Measurements from ENCODE around the gene MIAT. TPM values are rescaled to one million over a fixed set of nuclear protein-coding genes. Genes with fewer than 3 reads are reported as not detected.

Gene MIAT
- total and polyA plus RNA-seq, 4 donors, result 0.18 to 1.5 (median 0.73) TPM

DNA sequence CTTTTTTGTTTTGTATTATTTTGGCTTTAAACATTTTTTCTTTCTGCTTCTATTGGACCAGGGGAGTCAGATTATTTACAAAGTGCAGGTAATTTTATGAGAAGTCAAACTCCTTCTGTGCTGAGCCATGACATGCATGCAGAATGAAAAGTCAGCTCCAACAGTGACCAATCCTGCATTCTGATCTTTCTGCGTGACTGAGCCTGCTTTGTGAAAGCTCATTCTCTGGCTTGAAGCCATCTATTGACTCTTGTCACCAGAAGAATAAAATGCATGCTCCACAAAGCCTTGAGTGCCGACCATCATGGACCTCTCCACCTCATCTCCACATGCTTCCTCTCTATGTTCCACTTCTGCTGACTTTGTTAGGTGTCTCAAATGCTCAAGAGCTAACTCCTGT is 50.2 kb downstream of the MIAT start:
- H3K27ac ChIP-seq (ENCODE audit: low read depth in 1 of 2, low read length in 2 of 2), result no peak overlapping the region
- no peaks in the 10 kb centered on the region for H3K4me1 ChIP-seq (ENCODE audit: control insufficient read depth in 4 of 4, insufficient read depth in 4 of 4, low read length in 3 of 4)
- no peak overlapping the region for H3K9ac ChIP-seq (ENCODE audit: low read depth in 1 of 2, low read length in 2 of 2)
- WGBS, result 96% methylated on average over 2 of the region's 2 CpGs
- TF ChIP-seq EGR1 (IDR thresholded peaks at IDR 0.05; ENCODE audit: low read depth in 2 of 2), result no peak
- TF ChIP-seq, protein P1, sequence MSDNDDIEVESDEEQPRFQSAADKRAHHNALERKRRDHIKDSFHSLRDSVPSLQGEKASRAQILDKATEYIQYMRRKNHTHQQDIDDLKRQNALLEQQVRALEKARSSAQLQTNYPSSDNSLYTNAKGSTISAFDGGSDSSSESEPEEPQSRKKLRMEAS (IDR thresholded peaks at IDR 0.05), result no peak
- no peak for TF ChIP-seq YY1 (IDR thresholded peaks at IDR 0.05)
- TF ChIP-seq RAD21 (IDR thresholded peaks at IDR 0.05), result no peak
- no peak for TF ChIP-seq CTCF (IDR thresholded peaks at IDR 0.05; ENCODE audit: low read depth, low read length, missing input control)
- no peak for TF ChIP-seq FOXA2 (IDR thresholded peaks at IDR 0.05)
- TF ChIP-seq GABPA (IDR thresholded peaks at IDR 0.05 in 1 of 2, conservative IDR thresholded peaks at IDR 0.05 in 1 of 2), result no peak
- TF ChIP-seq HNF4G (IDR thresholded peaks at IDR 0.05), result no peak
- no peak for TF ChIP-seq ZBTB33 (IDR thresholded peaks at IDR 0.05)
- TF ChIP-seq TAF1 (conservative IDR thresholded peaks at IDR 0.05), result no peak
- TF ChIP-seq ATF3 (IDR thresholded peaks at IDR 0.05), result no peak
- TF ChIP-seq HNF4A (conservative IDR thresholded peaks at IDR 0.05), result no peak
- TF ChIP-seq JUND (IDR thresholded peaks at IDR 0.05), result no peak
- no peak for TF ChIP-seq NR2F2 (IDR thresholded peaks at IDR 0.05)
- TF ChIP-seq, protein P2, sequence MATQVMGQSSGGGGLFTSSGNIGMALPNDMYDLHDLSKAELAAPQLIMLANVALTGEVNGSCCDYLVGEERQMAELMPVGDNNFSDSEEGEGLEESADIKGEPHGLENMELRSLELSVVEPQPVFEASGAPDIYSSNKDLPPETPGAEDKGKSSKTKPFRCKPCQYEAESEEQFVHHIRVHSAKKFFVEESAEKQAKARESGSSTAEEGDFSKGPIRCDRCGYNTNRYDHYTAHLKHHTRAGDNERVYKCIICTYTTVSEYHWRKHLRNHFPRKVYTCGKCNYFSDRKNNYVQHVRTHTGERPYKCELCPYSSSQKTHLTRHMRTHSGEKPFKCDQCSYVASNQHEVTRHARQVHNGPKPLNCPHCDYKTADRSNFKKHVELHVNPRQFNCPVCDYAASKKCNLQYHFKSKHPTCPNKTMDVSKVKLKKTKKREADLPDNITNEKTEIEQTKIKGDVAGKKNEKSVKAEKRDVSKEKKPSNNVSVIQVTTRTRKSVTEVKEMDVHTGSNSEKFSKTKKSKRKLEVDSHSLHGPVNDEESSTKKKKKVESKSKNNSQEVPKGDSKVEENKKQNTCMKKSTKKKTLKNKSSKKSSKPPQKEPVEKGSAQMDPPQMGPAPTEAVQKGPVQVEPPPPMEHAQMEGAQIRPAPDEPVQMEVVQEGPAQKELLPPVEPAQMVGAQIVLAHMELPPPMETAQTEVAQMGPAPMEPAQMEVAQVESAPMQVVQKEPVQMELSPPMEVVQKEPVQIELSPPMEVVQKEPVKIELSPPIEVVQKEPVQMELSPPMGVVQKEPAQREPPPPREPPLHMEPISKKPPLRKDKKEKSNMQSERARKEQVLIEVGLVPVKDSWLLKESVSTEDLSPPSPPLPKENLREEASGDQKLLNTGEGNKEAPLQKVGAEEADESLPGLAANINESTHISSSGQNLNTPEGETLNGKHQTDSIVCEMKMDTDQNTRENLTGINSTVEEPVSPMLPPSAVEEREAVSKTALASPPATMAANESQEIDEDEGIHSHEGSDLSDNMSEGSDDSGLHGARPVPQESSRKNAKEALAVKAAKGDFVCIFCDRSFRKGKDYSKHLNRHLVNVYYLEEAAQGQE (IDR thresholded peaks at IDR 0.05), result no peak
- H3K4me3 ChIP-seq (ENCODE audit: low read depth in 1 of 3, low read length in 3 of 3), result no peak overlapping the region
- peaks cover 0 to 4% (median 0%) of the 10 kb centered on the region in 4 donors for H3K9me3 ChIP-seq (ENCODE audit: control insufficient read depth in 4 of 4, low read length in 3 of 4)
- no peaks in the 10 kb centered on the region for H3K27me3 ChIP-seq (ENCODE audit: control insufficient read depth in 4 of 4, insufficient read depth in 4 of 4, low read length in 3 of 4)
- H3K36me3 ChIP-seq (ENCODE audit: control insufficient read depth in 4 of 4, insufficient read depth in 3 of 4, low read depth in 1 of 4, low read length in 3 of 4), result peaks cover 0 to 2% (median 0%) of the 10 kb centered on the region in 4 donors
- no peak for DNase-seq (ENCODE audit: low spot score)
